Right lobe of liver (tissue), 6 donors: Measurements from ENCODE around the gene BIN2. TPM values are rescaled to one million over a fixed set of nuclear protein-coding genes. Genes with fewer than 3 reads are reported as not detected.

Source experiments
- ATAC-seq, 4 donors: fragments of 200-7000 bp; cut with Tn5 transposase; one replicate each; pipeline ENCODE4 v1.9.1; 2020; ENCODE audit warnings: mild to moderate bottlenecking in 4 of 4, moderate library complexity in 4 of 4
- DNase-seq, 3 donors: peaks; one replicate each; pipeline ENCODE4 v3.0.0-alpha.2; 2020
- H3K27ac ChIP-seq, 3 donors: fragments of 200-600 bp; one replicate each; pipeline ENCODE4 v1.8.0; 2022
- H3K27me3 ChIP-seq, 2 donors: fragments of 200-600 bp; one replicate each; pipeline ENCODE4 v1.8.0; 2022
- H3K36me3 ChIP-seq, 4 donors: fragments of 200-600 bp; sonication (generic) in 1 of 4; one replicate each; pipeline versions ENCODE4 v1.5.1 to v1.8.0; 2017 to 2022; ENCODE audit warnings: control low read depth in 1 of 4
- H3K4me1 ChIP-seq, 4 donors: fragments of 200-600 bp; sonication (generic) in 1 of 4; one replicate each; pipeline versions ENCODE4 v1.5.1 to v1.8.0; 2017 to 2022; ENCODE audit warnings: control low read depth in 1 of 4
- H3K4me3 ChIP-seq, 3 donors: fragments of 200-600 bp; one replicate each; pipeline ENCODE4 v1.8.0; 2022
- H3K9me3 ChIP-seq, 4 donors: fragments of 200-600 bp; sonication (generic) in 1 of 4; one replicate each; pipeline versions ENCODE4 v1.5.1 to v1.8.0; 2017 to 2022; ENCODE audit warnings: control low read depth in 1 of 4
- CTCF ChIP-seq, 4 donors: fragments of 200-600 bp in 3 of 4; fragments of 450-650 bp in 1 of 4; IDR thresholded peaks; one replicate each; pipeline versions ENCODE4 v1.5.1 to v1.8.0; 2016 to 2022; ENCODE audit warnings: antibody characterized with exemption in 4 of 4, mild to moderate bottlenecking in 2 of 4
- POLR2A ChIP-seq: fragments of 450-650 bp; IDR thresholded peaks from one replicate; pipeline ENCODE4 v1.6.1; 2017; ENCODE audit warnings: antibody characterized with exemption, mild to moderate bottlenecking
- WGBS: methylation state at CpG from one replicate; pipeline ENCODE4 v1.1.6; 2018; ENCODE audit warnings: low coverage, low lambda C conversion rate; ENCODE audit not compliant: insufficient coverage; ENCODE audit errors: missing lambda C conversion rate; 5-methylcytosine and 5-hydroxymethylcytosine counted together
- intact Hi-C, 2 donors: fragments of 100-400 bp; cut with DNase I; formaldehyde crosslinking; loops; one replicate each; pipeline versions ENCODE4 v1.11.2 to v1.14.1; 2022
- total RNA-seq, 6 experiments: library from RNA; depleted of rRNA in 2 of 6; stranded (reverse); fragments of >200 nt in 2 of 6; fragmentation: NEBNext Ultra II Directional in 3 of 6; extraction: Animal tissue kit (Norgen Biotek cat#: 25700) in 3 of 6; gene quantifications; one replicate each; pipeline versions ENCODE4 v1.1.0 to v1.2.4, GENCODE V29; 2016 to 2023
- donor health status: DM: no; HTN: yes; CAD: no.
- donor health status: DM: no; HTN: no; CAD: no.
- donor health status: DM: no; HTN: no; CAD: no.
- donor health status: DM: no; HTN: yes; CAD: no.
- donor health status: DM: no; HTN: yes; CAD: no.

BIN2 gene
- total RNA-seq, 6 experiments from 2014 or later = 2.3 to 5.8 (median 3.7) TPM

DNA sequence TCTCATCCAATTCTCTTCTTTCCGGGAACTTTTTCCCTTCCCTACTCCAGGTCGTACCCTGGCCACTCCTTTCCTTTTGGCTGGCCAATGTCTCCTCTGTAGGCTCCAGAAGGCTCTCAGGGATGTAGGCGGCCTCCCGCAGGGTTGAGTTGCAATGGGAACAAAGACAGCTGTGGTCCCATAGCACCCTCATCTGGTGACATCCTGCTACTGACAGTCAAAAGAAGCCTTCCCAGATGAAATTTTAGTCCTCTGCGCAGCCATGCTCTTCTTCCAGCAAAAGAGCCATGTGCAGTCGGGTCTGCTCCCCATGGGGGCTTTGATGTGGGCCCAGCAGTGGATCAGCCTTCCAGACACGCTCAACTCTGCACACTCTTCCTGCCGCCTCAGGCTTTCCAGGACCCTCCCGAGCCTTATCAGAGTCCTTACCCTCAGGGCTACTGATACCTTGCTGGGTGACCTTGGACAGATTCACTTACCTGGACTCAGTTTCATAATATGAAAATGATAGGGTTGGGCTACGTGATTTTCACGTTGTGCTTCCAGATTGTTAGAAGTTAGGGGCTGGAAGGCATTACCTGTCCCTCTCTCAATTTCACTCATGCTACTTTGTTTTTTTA, 28.0 kb upstream of the BIN2 start:
- ATAC-seq = peak; percentile 72 to 77 (median 74)
- TF ChIP-seq CTCF (IDR thresholded peaks at IDR 0.05) (peak; percentile 42 to 56 (median 50)), POLR2A (no peak)
- H3K4me3 ChIP-seq = no peak overlapping the region
- peak in 1 of 3 donors; percentile 30 for DNase-seq
- WGBS = 38% methylated on average over 7 of the region's 11 CpGs
- intact Hi-C loops = no loop called here
- H3K27me3 ChIP-seq = no peaks in the 10 kb centered on the region
- no peaks in the 10 kb centered on the region for H3K9me3 ChIP-seq
- H3K36me3 ChIP-seq = no peaks in the 10 kb centered on the region
- H3K4me1 ChIP-seq = no peaks in the 10 kb centered on the region
- no peak overlapping the region for H3K27ac ChIP-seq

GRCh38 chr12:51349026-51349425, 25.1 kb upstream of the BIN2 start:
- H3K9me3 ChIP-seq = no peaks in the 10 kb centered on the region
- ATAC-seq = no peak
- no peaks in the 10 kb centered on the region for H3K4me1 ChIP-seq
- H3K36me3 ChIP-seq = no peaks in the 10 kb centered on the region
- intact Hi-C loops = no loop called here
- H3K4me3 ChIP-seq = no peak overlapping the region
- 80% methylated on average over 4 of the region's 5 CpGs for WGBS
- no peak overlapping the region for H3K27ac ChIP-seq
- no peaks in the 10 kb centered on the region for H3K27me3 ChIP-seq
- no peak for TF ChIP-seq CTCF (IDR thresholded peaks at IDR 0.05)
- TF ChIP-seq POLR2A = no peak
- no peak for DNase-seq

DNA sequence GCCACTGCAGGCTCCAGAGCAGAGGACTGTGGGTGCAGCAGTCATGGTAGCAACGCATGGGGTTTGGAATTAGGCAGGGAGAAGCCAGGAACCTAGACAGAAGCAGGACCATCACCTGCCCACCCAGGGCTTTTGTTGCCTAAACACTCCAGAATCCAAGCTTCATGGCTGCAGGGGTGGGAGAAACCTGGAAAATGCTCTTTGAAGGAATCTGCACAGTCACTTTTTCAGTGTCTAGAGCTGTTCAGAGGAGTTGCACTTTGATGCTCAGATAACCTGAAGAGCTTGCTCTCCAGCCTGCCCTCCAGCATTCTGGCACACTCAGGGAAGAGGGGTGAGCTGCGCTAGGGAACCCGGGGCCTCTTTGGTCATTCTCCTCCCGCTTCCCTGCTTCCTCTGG, 24.1 kb upstream of the BIN2 start:
- intact Hi-C loops = no loop called here
- WGBS = no CpG with 5 or more reads among the region's 4 CpGs
- no peaks in the 10 kb centered on the region for H3K9me3 ChIP-seq

GRCh38 chr12:51346581-51346980, 22.6 kb upstream of the BIN2 start, which contains the start of gene CELA1:
Gene CELA1 (minus strand): TSS chr12:51346679. CDS start chr12:51346638, 41 bp downstream.
- no peaks in the 10 kb centered on the region for H3K4me1 ChIP-seq
- H3K27ac ChIP-seq = no peak within 1 kb of the TSS
- H3K27me3 ChIP-seq = no peaks in the 10 kb centered on the region
- TF ChIP-seq POLR2A (no peak), CTCF (IDR thresholded peaks at IDR 0.05) (no peak)
- H3K36me3 ChIP-seq = no peaks in the 10 kb centered on the region
- intact Hi-C loops = no loop called here
- ATAC-seq = no peak
- no peak for DNase-seq
- H3K9me3 ChIP-seq = no peaks in the 10 kb centered on the region
- WGBS = 83% methylated on average over 2 of the region's 3 CpGs
- no peak within 1 kb of the TSS for H3K4me3 ChIP-seq

More for the DNA sequence above, 24.1 kb upstream of the BIN2 start:
- no peaks in the 10 kb centered on the region for H3K36me3 ChIP-seq
- H3K4me3 ChIP-seq = no peak overlapping the region
- no peak overlapping the region for H3K27ac ChIP-seq
- H3K27me3 ChIP-seq = no peaks in the 10 kb centered on the region
- ATAC-seq (no peak), DNase-seq (no peak)
- TF ChIP-seq POLR2A = no peak
- no peak for TF ChIP-seq CTCF (IDR thresholded peaks at IDR 0.05)
- no peaks in the 10 kb centered on the region for H3K4me1 ChIP-seq
